Endothelial cell of umbilical vein (primary cell): ENCODE data around the gene NHSL2.

Experiments
- EZH2 ChIP-seq: IDR thresholded peaks from 2 replicates; pipeline ENCODE4 v1.6.1; 2012; ENCODE audit warnings: borderline replicate concordance, low read depth, mild to moderate bottlenecking, moderate library complexity, low read length, inconsistent platforms; ENCODE audit not compliant: severe bottlenecking
- GATA2 ChIP-seq: IDR thresholded peaks from 2 replicates; pipeline ENCODE4 v1.7.0; 2011; ENCODE audit warnings: low read depth, mild to moderate bottlenecking, moderate library complexity, mixed read lengths, low read length; ENCODE audit not compliant: insufficient read length, insufficient read depth
- JUN ChIP-seq: IDR thresholded peaks from 2 replicates; pipeline ENCODE4 v1.6.1; 2011; ENCODE audit warnings: borderline replicate concordance, low read depth; ENCODE audit not compliant: insufficient read length, insufficient read depth
- MYC ChIP-seq: IDR thresholded peaks from one replicate; pipeline ENCODE4 v1.6.1; 2011; ENCODE audit warnings: mild to moderate bottlenecking, low read depth, low read length
- POLR2A ChIP-seq: IDR thresholded peaks from 2 replicates; pipeline ENCODE4 v1.6.1; 2012; ENCODE audit warnings: low read depth, mild to moderate bottlenecking, control low read depth, low read length
- POLR2AphosphoS5 ChIP-seq: IDR thresholded peaks from 2 replicates; pipeline ENCODE4 v1.6.1; 2012; ENCODE audit warnings: low read depth, mild to moderate bottlenecking, control low read depth, low read length, moderate library complexity; ENCODE audit not compliant: insufficient read depth
- TF ChIP-seq, protein P1 (sequence below): IDR thresholded peaks from 2 replicates; pipeline ENCODE4 v1.6.1; 2011; ENCODE audit not compliant: insufficient read depth, insufficient read length
- TF ChIP-seq, protein P2 (sequence below), 2 donors: IDR thresholded peaks; 1 replicate in 1 of 2; 2 replicates in 1 of 2; pipeline ENCODE4 v1.5.1; 2011; ENCODE audit warnings: low read length in 2 of 2, mild to moderate bottlenecking in 2 of 2, moderate library complexity in 2 of 2, control low read depth in 1 of 2, inconsistent platforms in 1 of 2, low read depth in 1 of 2; ENCODE audit not compliant: insufficient read depth in 1 of 2; ENCODE audit errors: extremely low read depth in 1 of 2

DNA sequence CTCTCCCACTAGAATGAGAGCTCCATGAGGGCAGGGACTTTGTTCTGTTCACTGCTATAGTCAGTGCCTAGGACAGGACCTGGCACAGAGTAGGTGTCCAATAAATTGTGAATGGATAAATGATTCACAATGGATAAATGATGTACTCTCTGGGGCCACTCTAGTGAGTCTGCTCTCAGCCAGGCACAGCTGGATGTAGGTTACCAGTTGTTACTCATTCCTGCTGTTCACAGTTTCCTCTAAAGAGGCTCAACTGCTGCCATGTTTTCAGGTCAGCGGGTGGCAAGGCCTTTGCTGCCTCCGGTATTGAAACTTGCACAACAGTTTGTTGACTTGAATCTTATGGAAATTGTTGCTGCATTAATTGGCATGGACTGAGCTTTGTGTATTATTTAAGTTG, 99.1 kb downstream of the NHSL2 start:
- TF ChIP-seq POLR2A (no peak), EZH2 (no peak), MYC (no peak), JUN (no peak), GATA2 (no peak), POLR2AphosphoS5 (no peak)
- TF ChIP-seq, protein P1, sequence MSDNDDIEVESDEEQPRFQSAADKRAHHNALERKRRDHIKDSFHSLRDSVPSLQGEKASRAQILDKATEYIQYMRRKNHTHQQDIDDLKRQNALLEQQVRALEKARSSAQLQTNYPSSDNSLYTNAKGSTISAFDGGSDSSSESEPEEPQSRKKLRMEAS, result no peak
- TF ChIP-seq, protein P2, sequence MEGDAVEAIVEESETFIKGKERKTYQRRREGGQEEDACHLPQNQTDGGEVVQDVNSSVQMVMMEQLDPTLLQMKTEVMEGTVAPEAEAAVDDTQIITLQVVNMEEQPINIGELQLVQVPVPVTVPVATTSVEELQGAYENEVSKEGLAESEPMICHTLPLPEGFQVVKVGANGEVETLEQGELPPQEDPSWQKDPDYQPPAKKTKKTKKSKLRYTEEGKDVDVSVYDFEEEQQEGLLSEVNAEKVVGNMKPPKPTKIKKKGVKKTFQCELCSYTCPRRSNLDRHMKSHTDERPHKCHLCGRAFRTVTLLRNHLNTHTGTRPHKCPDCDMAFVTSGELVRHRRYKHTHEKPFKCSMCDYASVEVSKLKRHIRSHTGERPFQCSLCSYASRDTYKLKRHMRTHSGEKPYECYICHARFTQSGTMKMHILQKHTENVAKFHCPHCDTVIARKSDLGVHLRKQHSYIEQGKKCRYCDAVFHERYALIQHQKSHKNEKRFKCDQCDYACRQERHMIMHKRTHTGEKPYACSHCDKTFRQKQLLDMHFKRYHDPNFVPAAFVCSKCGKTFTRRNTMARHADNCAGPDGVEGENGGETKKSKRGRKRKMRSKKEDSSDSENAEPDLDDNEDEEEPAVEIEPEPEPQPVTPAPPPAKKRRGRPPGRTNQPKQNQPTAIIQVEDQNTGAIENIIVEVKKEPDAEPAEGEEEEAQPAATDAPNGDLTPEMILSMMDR (IDR thresholded peaks at IDR 0.05; ENCODE audit: extremely low read depth in 1 of 2, insufficient read depth in 1 of 2, low read depth in 1 of 2, low read length in 2 of 2), result no peak
